ENCODE data around the gene NOD1.
"Not testable (repeated sequence)": the region's sequence is repeated elsewhere in the genome, so short reads cannot be mapped to it uniquely, and the experiment has no call there.

Gene NOD1, protein sequence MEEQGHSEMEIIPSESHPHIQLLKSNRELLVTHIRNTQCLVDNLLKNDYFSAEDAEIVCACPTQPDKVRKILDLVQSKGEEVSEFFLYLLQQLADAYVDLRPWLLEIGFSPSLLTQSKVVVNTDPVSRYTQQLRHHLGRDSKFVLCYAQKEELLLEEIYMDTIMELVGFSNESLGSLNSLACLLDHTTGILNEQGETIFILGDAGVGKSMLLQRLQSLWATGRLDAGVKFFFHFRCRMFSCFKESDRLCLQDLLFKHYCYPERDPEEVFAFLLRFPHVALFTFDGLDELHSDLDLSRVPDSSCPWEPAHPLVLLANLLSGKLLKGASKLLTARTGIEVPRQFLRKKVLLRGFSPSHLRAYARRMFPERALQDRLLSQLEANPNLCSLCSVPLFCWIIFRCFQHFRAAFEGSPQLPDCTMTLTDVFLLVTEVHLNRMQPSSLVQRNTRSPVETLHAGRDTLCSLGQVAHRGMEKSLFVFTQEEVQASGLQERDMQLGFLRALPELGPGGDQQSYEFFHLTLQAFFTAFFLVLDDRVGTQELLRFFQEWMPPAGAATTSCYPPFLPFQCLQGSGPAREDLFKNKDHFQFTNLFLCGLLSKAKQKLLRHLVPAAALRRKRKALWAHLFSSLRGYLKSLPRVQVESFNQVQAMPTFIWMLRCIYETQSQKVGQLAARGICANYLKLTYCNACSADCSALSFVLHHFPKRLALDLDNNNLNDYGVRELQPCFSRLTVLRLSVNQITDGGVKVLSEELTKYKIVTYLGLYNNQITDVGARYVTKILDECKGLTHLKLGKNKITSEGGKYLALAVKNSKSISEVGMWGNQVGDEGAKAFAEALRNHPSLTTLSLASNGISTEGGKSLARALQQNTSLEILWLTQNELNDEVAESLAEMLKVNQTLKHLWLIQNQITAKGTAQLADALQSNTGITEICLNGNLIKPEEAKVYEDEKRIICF

DNA sequence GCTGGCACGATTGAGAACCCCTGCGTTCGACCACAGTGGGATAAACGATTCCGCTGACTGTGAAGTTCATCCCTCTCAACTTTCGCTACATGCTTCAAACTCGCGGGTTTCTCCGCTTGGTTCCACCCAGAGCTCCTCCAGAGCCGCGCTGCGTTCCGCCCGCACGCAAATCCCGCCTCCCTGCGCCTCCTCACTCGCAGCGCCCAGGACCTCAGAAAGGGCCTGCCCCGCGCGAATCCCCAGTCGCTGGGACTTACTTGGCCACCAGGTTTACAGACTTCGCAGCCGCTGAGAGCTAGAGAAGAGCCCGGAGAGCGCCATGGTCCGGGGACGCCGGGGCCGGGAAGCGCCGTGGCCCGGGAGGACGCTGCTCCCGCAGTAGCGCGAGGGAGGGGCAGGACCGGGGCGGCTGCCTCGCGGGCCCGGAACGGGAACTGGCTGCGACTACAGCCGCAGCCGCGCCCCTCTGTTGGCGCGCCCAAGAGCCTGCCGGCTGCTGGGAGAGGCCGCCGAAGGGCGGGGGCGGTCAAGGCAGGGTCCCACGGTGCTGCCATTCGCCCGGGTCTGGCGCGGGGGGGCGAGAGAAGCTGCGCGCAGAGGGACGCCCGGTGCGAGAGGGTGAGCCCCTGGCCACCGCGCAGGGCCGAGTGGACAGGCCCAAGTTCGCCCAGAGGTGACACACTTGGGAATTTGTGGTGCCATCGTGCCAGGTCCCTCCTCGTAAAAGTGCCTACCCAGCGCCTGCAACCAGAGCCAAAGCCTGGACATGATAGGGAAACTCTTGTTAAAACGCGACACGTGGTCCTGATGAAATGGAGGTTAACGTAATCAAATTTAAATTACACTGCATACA is at the start of gene NOD1:
Gene NOD1 (minus strand): TSS at position 436 of the 853 bp plus-strand sequence. CDS start 21,863 bp downstream, outside the sequence.
- peak; percentile 35 to 95 (median 66) for DNase-seq
- intact Hi-C loops (cut with DNase I) = no loop called here

- DNase-seq; intact Hi-C loops (cut with DNase I): not testable (repeated sequence)
Measured at GRCh38 chr7:30527297-30527696, 48.7 kb upstream of the NOD1 start.

GRCh38 chr7:30526163-30526562 is 47.6 kb upstream of the NOD1 start:
- intact Hi-C loops (cut with DNase I) = no loop called here
- DNase-seq = no peak

GRCh38 chr7:30525429-30525828 is 46.8 kb upstream of the NOD1 start:
- intact Hi-C loops (cut with DNase I) = no loop called here
- no peak for DNase-seq

DNA sequence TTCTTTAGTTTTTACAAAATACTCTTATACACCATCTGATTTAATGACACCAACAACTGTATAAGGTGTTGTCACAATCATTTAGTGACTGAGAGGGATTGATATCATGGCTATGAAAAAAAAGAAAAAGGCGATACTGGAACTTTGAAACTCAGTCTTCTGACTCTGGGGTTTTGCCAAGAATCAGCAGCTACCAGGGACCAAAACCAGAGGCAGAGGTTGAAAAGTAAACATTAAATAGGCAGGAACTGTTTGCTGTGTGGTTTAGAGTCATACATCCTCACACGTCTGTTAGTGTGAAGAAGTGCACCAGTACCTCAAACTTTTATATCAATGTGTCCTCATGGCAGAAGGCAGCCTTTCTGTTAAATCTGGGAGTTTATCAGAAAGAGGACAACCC is 46.0 kb upstream of the NOD1 start:
- intact Hi-C loops (cut with DNase I) = no loop called here
- DNase-seq = no peak

GRCh38 chr7:30523466-30523865 is 44.9 kb upstream of the NOD1 start:
- intact Hi-C loops (cut with DNase I) = no loop called here
- DNase-seq = no peak

- no peak for DNase-seq
- intact Hi-C loops (cut with DNase I) = no loop called here
Measured at GRCh38 chr7:30522159-30522558, 43.6 kb upstream of the NOD1 start.

DNA sequence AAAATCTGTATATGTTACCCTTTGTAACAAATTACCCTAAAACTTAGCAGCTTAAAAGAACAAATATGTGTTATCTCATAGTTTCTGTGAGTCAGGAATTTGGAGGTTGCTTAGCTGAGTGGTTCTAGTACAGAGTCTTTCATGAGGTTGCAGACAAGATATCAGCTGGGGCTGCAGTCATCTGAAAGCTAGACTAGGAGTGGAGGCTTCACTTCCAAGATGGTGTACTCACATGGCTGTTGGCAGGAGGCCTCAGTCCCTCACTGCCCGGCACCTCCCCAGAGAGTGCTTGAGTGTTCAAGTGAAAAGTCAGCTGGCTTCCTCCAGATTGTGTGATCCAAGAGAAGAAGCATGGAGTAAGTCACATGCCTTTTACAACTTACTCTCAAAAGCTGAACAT is 42.9 kb upstream of the NOD1 start:
- intact Hi-C loops (cut with DNase I) = no loop called here
- no peak for DNase-seq

DNA sequence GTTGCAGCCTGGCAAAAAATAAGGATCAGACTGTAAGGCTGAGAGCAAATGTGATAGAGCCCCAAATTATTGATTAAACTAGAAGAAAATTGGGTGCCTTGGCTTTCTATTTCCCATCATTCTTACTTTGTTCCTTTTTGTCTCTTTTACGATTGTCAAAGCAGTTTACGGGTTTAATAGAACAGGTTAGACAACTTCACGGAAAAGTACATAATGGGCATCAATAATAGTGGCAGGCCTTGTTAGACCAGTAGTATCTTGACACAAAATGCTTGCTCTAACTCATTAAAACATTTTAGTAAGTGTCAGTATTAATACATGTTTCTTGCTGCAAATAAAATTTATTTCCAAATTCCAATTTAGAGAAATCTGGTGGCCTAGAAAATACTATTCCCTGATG is 40.5 kb upstream of the NOD1 start:
- intact Hi-C loops (cut with DNase I) = no loop called here
- DNase-seq = no peak

DNA sequence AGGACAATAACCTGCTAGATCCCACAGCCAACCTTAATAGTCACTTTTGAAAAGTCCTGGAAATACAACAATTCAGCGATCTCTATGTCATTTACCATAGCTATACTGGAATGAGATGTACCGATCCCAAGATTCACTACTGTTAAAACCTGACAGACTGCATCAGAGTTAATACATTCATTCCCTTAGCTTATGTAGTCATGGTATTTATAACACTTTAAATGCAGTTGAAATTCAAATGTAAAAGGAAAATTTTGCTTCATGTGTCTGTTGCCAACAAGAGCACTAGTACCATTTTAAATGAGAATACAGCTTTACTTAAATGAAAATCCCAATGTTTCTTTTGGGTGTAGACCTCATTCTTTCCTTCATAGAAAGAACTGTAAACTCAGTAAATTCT is 37.2 kb upstream of the NOD1 start:
- no peak for DNase-seq
- intact Hi-C loops (cut with DNase I) = no loop called here

DNA sequence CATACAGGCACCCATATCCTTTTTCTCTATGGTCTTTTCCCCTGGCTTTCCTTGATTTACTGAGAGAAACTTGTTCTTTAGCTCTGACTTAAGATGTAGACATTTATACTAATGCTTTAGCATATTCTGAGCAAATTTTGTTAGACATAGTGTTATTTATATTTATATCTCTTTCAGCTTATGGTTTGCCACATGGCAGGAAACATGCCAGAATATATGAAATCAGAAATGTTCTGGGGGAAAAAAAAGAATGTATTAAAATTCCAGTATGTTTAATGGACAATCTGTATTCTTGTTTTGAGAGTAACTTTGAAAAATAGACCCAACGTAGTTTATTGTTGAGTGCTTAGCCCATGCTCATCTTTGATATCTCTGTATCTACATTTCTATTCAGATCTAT is 36.2 kb upstream of the NOD1 start:
- DNase-seq = no peak
- intact Hi-C loops (cut with DNase I) = no loop called here

DNA sequence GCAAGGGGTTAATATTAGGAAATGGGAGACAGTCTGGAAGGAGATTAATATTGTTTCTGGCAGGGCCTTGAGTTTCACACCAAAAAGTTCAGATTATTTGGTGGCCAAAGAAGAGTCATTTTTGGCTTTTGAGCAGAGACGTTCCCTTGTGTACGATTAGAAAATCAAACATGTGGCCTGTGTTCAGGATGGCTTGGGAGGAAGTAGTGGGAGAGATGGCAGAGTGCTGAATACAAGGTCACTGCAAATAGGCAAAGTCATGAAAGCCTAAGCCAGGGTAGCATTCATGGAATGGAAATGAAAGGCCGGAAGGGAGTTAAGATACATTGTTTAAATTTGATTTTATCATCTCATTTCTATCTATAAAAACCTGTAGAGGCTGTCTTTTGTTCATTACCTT is 35.6 kb upstream of the NOD1 start:
- intact Hi-C loops (cut with DNase I) = no loop called here
- no peak for DNase-seq

GRCh38 chr7:30513762-30514161 is 35.2 kb upstream of the NOD1 start:
- intact Hi-C loops (cut with DNase I) = no loop called here
- DNase-seq = no peak

- no peak for DNase-seq
- intact Hi-C loops (cut with DNase I) = no loop called here
Measured at GRCh38 chr7:30511973-30512662, 33.5 kb upstream of the NOD1 start.

DNA sequence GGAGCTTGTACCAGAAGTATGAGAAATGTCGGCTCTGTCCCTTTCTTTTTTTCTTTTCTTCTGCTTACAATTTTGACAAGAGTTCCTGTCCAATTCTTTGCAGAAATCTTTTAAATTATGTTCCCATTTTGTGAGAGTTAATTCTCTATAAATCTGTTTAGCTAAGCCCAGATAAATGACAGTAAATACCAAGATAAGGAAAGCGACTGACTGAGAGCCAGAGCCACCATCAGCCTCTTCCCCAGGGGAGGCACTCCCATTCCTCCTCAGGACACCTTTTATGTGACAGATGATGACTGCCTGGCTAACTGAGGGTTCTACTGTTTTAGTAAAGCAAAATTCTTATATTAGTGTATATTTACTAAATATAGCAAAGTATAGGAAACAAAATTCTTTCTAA is 32.9 kb upstream of the NOD1 start:
- intact Hi-C loops (cut with DNase I) = no loop called here
- no peak for DNase-seq

DNA sequence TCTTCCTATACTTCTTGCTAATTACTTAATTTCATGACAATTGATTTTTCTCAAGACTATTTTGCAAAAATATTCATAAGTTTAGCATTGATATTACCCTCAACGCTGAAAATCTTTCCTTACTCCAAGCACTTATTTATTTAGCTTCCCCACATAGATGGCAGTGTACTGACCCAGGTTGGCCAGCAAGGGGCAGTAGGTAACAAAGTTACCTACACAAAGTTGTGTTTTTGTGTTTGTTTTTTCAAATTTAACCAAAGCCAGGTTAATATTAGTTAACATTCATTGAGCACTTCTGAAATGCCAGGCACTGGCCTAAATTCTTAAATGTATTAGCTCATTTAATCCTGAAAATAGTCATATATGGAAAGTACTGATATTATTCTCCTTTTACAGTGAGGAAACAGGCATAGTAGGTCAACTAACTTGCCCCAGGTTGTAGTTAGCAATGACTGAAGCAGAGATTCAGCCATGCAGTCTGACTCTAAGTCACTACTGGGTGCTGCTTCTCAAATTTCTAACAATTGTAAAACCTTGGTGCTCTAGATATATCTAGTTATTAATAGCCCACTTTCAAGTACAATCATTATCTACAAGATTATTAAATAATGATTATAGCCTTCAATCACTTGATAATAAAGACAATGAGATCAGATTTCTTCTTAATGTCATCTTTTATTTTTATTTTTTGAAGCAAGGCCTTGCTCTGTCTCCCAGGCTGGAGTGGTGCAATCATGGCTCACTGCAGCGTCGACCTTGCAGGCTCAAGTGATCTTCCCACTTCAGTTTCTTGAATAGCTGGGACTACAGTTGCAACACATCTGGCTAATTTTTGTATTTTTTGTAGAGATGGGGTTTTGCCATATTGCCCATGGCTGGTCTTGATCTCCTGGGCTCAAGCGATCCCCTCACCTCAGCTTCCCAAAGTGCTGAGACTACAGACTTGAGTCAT is 31.8 kb upstream of the NOD1 start:
- intact Hi-C loops (cut with DNase I) = loop anchor here (1.0 kb wide), 1 partner anchor 54 kb away; no protein-coding TSS in a partner anchor
- DNase-seq = peak in 3 of 10 donors; percentile 13 to 71 (median 15)

DNA sequence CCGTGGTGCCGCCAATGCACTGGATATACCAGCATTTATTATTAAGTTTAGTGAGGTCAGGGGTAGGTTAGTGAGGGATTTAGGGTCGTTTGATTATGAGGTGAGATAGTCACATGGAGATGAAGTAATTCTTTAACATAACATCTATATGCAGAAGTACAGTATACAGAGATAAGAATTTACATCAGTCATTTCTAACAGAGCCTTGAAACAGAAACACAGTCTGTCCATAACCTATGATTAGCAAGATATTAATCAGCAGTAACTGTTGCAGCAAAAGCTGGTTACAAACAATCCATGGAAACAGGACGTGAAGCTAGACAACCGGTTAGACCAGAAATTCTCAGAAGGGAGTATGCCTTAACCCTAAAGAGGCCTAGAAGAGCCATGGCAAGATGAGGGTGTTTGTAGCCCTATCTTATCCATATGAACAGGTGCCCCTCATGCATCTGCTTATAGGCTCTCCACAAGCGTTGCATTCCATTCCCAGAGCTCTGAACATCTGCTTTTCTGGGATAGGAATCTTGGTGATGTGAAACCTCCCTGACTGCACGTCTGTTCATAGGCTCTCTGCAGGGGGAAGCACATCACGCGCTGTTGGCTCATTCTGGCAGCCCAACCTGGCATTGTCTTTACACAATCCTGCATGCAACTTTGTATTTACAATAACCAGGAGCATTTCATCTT is 30.7 kb upstream of the NOD1 start:
- intact Hi-C loops (cut with DNase I) = not testable (repeated sequence)

GRCh38 chr7:30507346-30507900 is 28.8 kb upstream of the NOD1 start:
- intact Hi-C loops (cut with DNase I); DNase-seq: not testable (repeated sequence)

More for the DNA sequence above, 30.7 kb upstream of the NOD1 start:
- not testable (repeated sequence) for DNase-seq

Measured in posterior cingulate gyrus (tissue), 11 donors.